Amygdala (tissue), 56 donors: ENCODE results near the gene ZNF93.
"Not testable (repeated sequence)": the region's sequence is repeated elsewhere in the genome, so short reads cannot be mapped to it uniquely, and the experiment has no call there.

Experiments
- DNase-seq, 56 donors: peaks; one replicate each; lab custom pipeline; 2025; lab: John Stamatoyannopoulos, UW

Gene ZNF93

GRCh38 chr19:19933432-19934314 lies 32.9 kb downstream of the ZNF93 start:
- DNase-seq = not testable (repeated sequence)

DNA sequence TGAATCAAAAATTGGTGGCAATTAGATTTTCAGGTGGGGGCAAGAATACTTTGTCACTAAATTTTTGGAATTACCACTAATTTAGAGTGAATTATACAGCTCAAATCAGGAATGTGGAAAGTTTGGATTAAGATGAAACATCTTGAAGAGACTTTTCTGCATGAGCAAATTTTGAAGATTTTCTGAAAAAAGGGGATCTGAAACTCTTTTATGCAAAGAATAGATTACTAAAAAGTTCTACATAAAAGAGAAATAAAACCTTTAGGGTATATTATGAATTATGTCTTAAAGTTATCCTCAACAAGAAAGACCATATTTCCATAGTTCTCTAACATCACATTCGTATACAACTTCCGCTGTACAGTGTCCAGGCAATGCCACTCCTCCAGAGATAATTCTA lies 36.7 kb downstream of the ZNF93 start:
- no peak for DNase-seq

GRCh38 chr19:19938449-19938848 lies 37.7 kb downstream of the ZNF93 start:
- DNase-seq = no peak

DNA sequence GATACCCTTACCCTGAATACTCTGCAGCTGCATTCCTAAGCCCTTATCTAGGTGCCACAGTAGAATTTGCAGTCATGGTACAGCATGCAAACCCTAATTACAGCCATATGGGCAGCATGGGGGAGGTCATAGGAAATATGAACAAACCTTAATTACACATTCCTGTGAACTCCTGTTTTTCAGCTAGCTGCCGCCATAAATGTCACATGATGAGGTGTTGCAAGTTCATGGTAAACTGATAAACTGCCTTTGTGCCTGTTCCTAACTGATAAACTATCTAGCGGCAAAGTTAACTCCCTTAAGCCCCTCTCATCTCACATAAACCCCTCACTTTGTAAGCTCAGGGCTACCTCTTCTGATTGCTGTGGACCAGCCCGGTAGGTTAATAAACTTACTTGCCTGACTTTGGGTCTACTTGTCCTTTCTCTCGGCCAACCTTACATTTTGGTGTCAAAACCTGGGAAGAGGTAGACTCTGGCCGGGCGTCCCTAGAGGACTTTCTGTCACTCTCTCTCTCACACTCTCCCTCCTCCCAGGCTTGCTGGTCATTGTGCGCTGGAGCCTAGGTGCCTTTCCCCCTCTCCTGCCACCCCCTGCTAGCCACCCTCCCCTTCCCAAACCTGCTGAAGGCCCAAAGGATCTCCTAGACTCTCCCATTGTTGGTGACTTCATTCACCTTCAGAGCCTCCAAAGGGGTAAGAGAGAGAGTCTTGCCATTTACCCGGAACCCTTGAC lies 43.3 kb downstream of the ZNF93 start:
- DNase-seq = no peak

DNA sequence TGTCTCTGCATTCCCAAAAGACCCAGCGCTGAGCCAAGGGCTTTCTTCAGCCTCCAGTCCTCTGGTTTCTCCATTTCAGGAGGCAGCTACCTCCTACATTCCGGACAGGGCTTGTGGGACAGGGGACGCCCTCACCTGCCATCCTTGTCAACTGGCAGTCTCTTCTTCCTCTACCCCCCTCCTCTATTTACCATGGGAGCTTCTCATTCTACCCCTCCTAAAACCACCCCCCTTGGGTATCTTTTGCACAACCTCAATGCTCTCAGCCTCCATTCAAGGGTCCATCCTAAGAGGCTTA lies 43.8 kb downstream of the ZNF93 start:
- DNase-seq = no peak

GRCh38 chr19:19946226-19946625 lies 45.5 kb downstream of the ZNF93 start:
- DNase-seq = no peak

GRCh38 chr19:19948800-19949199 lies 48.1 kb downstream of the ZNF93 start:
- no peak for DNase-seq

DNA sequence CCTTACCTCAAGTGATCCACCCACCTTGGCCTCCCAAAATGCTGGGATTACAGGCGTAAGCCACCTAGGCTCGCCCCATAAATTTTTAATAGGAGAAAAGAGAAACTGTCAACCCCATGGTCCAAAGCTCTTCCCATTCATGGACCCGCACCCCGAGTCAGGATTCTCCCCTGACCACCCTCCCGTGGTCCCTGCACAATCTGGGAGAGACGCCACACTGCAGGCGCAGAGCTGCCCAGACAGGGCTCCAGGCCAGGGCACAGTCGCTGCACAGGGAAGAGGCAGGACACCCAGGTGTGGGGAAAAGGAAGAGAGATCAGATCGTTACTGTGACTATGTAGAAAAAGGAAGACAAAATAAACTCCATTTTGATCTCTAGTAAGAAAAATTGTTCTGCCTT lies 54.5 kb downstream of the ZNF93 start:
- no peak for DNase-seq

DNA sequence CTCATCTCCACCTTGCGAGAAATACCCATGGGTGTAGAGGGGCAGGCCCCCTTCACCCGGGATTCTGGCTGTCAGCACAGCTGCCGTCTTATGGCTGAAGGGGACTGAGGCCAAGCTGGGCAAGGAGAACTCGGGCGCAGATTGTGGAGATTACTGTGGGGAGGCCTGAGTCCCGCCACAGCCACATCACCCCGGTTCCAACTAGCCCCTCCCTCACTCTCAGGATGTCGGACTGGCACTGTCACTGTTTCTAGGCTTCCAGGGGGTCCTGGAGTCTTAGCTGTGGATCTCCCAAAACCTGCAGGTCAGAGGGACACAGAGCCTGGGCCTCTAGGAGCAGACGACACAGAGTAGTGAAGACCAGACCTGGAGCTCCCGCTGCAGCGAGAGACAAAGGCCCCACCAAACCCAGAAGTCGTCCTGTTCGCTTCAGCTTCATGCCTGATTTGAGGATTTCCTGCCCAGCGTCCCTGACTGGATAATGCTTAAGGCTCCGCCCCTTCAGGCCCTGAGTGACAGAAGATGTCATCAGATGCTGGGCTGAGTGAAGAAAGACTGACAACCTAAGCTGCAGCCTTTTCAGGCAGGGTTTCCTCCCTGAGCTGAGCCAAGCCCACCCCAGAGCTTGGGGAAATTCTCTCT lies 55.8 kb downstream of the ZNF93 start:
- peak in 13 of 56 donors; percentile 1 to 28 (median 6) for DNase-seq

GRCh38 chr19:19957766-19958165 lies 57.0 kb downstream of the ZNF93 start:
- DNase-seq = not testable (repeated sequence)

GRCh38 chr19:19959151-19959799 lies 58.5 kb downstream of the ZNF93 start:
- peak in 53 of 56 donors; percentile 1 to 81 (median 31) for DNase-seq

GRCh38 chr19:19964416-19964815 lies 63.7 kb downstream of the ZNF93 start:
- no peak for DNase-seq

- not testable (repeated sequence) for DNase-seq
Observed at GRCh38 chr19:19966126-19966525, 65.4 kb downstream of the ZNF93 start.

GRCh38 chr19:19966862-19967261 lies 66.1 kb downstream of the ZNF93 start:
- DNase-seq = no peak
